Prostate gland (tissue), 2 donors: ENCODE data around the gene ZMYND8. TPM values are rescaled to one million over a fixed set of nuclear protein-coding genes. Genes with fewer than 3 reads are reported as not detected.

Experiments used
- DNase-seq: peaks from one replicate; pipeline ENCODE4 v3.0.0-alpha.2; 2019; ENCODE audit warnings: low spot score
- H3K27ac ChIP-seq, 2 donors: fragments of 200-600 bp; sonication (generic); 2 replicates each; pipeline ENCODE4 v1.5.1; 2017 to 2019
- H3K27me3 ChIP-seq: fragments of 200-600 bp; sonication (generic); replicated peaks from 2 replicates; pipeline ENCODE4 v1.5.1; 2019; ENCODE audit not compliant: insufficient read depth
- H3K36me3 ChIP-seq, 2 donors: fragments of 200-600 bp; sonication (generic); 1 replicate in 1 of 2; 2 replicates in 1 of 2; pipeline versions ENCODE4 v1.5.1 to v1.8.1; 2017 to 2019
- H3K4me1 ChIP-seq: fragments of 200-600 bp; sonication (generic); replicated peaks from 2 replicates; pipeline ENCODE4 v1.5.1; 2019
- H3K4me3 ChIP-seq, 2 donors: fragments of 200-600 bp; sonication (generic); 2 replicates each; pipeline ENCODE4 v1.5.1; 2017 to 2019
- H3K9me3 ChIP-seq: fragments of 200-600 bp; sonication (generic); 2 replicates; pipeline ENCODE4 v1.5.1; 2017
- CTCF ChIP-seq, 4 experiments: fragments of 200-600 bp in 2 of 4; fragments of 450-650 bp in 2 of 4; sonication (generic) in 2 of 4; IDR thresholded peaks; 1 replicate in 3 of 4; 2 replicates in 1 of 4; pipeline ENCODE4 v1.5.1; 2016 to 2019; ENCODE audit warnings: antibody characterized with exemption in 4 of 4, mild to moderate bottlenecking in 2 of 4, moderate library complexity in 2 of 4
- POLR2A ChIP-seq: fragments of 450-650 bp; IDR thresholded peaks from one replicate; pipeline ENCODE4 v1.6.1; 2016; ENCODE audit warnings: antibody characterized with exemption, mild to moderate bottlenecking
- POLR2AphosphoS5 ChIP-seq: sonication (generic); formaldehyde crosslinking; IDR thresholded peaks from one replicate; pipeline ENCODE4 v1.6.1; 2017; ENCODE audit warnings: antibody characterized with exemption
- WGBS: methylation state at CpG from one replicate; pipeline ENCODE4 v1.1.5; 2018; 5-methylcytosine and 5-hydroxymethylcytosine counted together
- intact Hi-C: fragments of 100-400 bp; cut with DNase I; formaldehyde crosslinking; loops from one replicate; pipeline ENCODE4 v1.14.2; 2022
- total RNA-seq, 2 donors: library from RNA; depleted of rRNA; stranded (reverse); fragments of >200 nt; gene quantifications; one replicate each; pipeline ENCODE4 v1.1.0, GENCODE V29; 2016

The ZMYND8 gene
- total RNA-seq, 2 donors from 2014 or later = 19.9 to 70.9 TPM

- 33% methylated on average over 4 of the region's 4 CpGs for WGBS
- intact Hi-C loops = loop anchor here (5.0 to 10.0 kb wide), 5 partner anchors 77 to 522 kb away; partner anchors contain the start of genes NCOA3 and ZMYND8
- no peak overlapping the region for H3K4me3 ChIP-seq
- TF ChIP-seq CTCF (IDR thresholded peaks at IDR 0.05) (no peak), POLR2A (no peak), POLR2AphosphoS5 (peak; percentile 62)
- H3K9me3 ChIP-seq = no peaks in the 10 kb centered on the region
- H3K36me3 ChIP-seq = no peaks in the 10 kb centered on the region
- no peaks in the 10 kb centered on the region for H3K27me3 ChIP-seq
- H3K4me1 ChIP-seq = no peaks in the 10 kb centered on the region
- no peak for DNase-seq
- H3K27ac ChIP-seq = peak overlapping the region; percentile 49 to 59
Observed at GRCh38 chr20:47274401-47275108, 81.9 kb downstream of the ZMYND8 start.

DNA sequence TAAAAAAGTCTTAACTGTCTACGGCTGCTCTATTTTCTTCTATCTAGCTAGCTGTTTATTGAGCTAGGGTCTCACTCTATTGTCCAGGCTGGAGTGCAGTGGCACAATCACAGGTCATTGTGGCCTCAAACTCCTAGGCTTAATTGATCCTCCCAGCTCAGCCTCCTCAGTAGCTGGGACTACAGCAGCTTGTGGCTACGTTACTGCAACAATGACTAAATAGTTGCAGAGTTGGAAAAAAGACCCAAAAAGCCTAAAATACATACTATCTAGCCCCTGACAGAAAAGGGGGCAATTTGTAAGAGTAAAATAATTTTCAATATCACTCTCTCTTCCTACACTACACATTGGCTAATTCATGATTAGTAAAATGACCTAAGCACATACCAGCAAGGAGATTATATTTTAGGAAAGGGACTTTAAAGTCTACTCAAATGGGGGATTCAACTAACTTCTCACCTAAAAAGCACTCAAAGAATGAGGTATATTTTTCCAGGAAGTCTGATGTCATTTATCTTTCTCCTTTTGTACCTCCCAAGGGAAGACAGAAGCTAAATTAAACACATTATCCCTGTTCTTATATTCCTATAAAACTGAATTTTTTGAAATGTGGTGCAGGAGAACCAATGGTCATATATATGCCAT, 82.8 kb downstream of the ZMYND8 start:
- WGBS = 93% methylated on average over 2 of the region's 2 CpGs
- Histone ChIP-seq H3K36me3 (no peaks in the 10 kb centered on the region), H3K27me3 (no peaks in the 10 kb centered on the region), H3K27ac (peak overlapping the region; percentile 49 to 59), H3K9me3 (no peaks in the 10 kb centered on the region), H3K4me1 (no peaks in the 10 kb centered on the region), H3K4me3 (no peak overlapping the region)
- no peak for DNase-seq
- intact Hi-C loops = loop anchor here (1.0 to 10.0 kb wide), 5 partner anchors 76 to 521 kb away; partner anchors contain the start of gene NCOA3
- TF ChIP-seq POLR2AphosphoS5 (no peak), POLR2A (no peak), CTCF (IDR thresholded peaks at IDR 0.05) (no peak)

DNA sequence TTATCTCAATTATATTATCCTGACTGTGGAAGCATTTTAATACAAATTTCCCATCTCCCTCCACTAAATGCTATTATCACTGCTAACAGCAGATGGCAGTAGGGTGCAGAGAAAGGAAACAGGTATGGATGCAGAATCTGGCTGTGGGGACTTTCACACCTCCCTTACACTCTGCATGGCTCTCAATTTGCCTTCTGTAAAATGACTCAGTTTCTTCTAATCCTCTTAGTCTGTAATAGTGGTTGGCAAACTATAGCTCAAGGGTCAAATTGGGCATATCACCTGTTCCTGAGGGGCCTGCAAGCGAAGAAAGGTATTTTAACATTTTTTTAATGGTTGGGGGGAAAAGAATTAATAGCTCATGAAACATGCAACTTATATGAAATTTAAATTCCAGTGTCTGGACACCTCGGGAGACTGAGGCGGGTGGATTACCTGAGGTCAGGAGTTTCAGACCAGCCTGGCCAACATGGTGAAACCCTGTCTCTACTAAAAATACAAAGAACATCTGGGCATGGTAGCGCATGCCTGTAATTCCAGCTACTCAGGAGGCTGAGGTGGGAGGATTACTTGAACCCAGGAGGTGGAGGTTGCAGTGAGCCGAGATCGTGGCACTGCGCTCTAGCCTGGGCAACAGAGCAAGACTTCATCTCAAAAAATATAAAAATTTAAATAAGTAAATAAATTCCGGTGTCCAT, 83.5 kb downstream of the ZMYND8 start:
- Histone ChIP-seq H3K36me3 (no peaks in the 10 kb centered on the region), H3K9me3 (no peaks in the 10 kb centered on the region)
- DNase-seq = peak; percentile 71

GRCh38 chr20:47271046-47271615, 85.4 kb downstream of the ZMYND8 start:
- H3K4me1 ChIP-seq = no peaks in the 10 kb centered on the region
- DNase-seq = no peak
- WGBS = 82% methylated on average over 7 of the region's 7 CpGs
- TF ChIP-seq CTCF (IDR thresholded peaks at IDR 0.05) (no peak), POLR2A (no peak), POLR2AphosphoS5 (no peak)
- no peaks in the 10 kb centered on the region for H3K9me3 ChIP-seq
- H3K27ac ChIP-seq = no peak overlapping the region
- H3K27me3 ChIP-seq = no peaks in the 10 kb centered on the region
- intact Hi-C loops = loop anchor here (5.0 to 10.0 kb wide), 4 partner anchors 74 to 519 kb away; partner anchors contain the start of gene NCOA3
- H3K4me3 ChIP-seq = no peak overlapping the region
- no peaks in the 10 kb centered on the region for H3K36me3 ChIP-seq

More for the DNA sequence above, 83.5 kb downstream of the ZMYND8 start:
- intact Hi-C loops = loop anchor here (1.0 to 10.0 kb wide), 5 partner anchors 76 to 521 kb away; partner anchors contain the start of gene NCOA3
- no peaks in the 10 kb centered on the region for H3K4me1 ChIP-seq
- peak; percentile 62 for TF ChIP-seq POLR2AphosphoS5
- peak; percentile 78 to 98 (median 94) for TF ChIP-seq CTCF (IDR thresholded peaks at IDR 0.05)
- no peak for TF ChIP-seq POLR2A
- H3K27me3 ChIP-seq = no peaks in the 10 kb centered on the region
- peak overlapping the region; percentile 37 to 59 for H3K27ac ChIP-seq
- WGBS = 75% methylated on average over 8 of the region's 8 CpGs
- no peak overlapping the region for H3K4me3 ChIP-seq
